Measurements from ENCODE around the gene AGAP3.
A peak's percentile ranks its signal among the peaks of the same experiment; 100 is the strongest.

Gene AGAP3

DNA sequence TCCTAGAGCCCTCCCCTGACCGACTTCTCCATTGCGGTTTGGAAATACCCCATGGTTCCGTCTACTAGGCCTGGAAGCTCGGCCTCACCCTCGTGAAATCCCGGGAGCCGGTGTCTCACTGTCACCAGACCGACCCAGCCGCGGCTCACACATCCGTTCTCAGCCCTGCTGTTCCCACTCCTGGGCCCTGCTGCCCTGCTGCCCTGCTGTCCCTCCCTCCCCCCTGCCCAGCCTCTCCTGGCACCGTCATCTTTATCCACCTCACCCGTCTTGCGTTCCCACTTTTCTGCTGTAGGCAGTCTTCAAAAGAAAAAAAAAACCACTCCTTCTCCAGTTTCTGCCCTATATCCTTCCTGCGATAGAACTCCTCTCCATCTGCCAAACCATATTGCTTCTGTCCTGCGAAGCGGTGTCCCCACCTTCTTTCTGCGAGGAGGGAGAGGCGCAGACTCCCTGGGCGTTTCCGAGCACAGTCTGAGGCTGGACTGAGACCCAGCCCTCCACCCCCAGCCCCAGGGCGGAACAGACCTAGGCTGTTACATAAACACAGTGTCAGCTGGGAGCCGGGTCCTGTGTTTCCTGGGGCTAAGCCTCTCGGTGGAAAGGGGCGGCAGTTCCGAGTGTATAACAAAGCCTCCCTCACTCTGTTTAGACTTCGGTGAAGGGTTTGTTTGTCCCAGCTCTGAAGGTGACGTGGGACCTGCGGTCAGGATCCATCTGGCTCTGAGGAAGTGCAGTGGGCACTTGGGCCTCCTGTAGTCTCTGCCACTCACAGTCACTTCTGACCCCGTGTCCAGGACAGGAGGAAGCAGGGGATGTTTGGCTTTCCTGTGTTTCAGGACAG is 2.8 kb downstream of the AGAP3 start:
- DNase-seq, result no peak

GRCh38 chr7:151089893-151090730 is 3.8 kb downstream of the AGAP3 start:
- DNase-seq, result no peak

- no peak for DNase-seq
Observed at GRCh38 chr7:151091003-151091402, 4.7 kb downstream of the AGAP3 start.

- DNase-seq, result no peak
Observed at GRCh38 chr7:151091431-151091830, 5.2 kb downstream of the AGAP3 start.

GRCh38 chr7:151091988-151092387 is 5.7 kb downstream of the AGAP3 start:
- DNase-seq, result no peak

- DNase-seq, result no peak
Observed at GRCh38 chr7:151093748-151094147, 7.5 kb downstream of the AGAP3 start.

DNA sequence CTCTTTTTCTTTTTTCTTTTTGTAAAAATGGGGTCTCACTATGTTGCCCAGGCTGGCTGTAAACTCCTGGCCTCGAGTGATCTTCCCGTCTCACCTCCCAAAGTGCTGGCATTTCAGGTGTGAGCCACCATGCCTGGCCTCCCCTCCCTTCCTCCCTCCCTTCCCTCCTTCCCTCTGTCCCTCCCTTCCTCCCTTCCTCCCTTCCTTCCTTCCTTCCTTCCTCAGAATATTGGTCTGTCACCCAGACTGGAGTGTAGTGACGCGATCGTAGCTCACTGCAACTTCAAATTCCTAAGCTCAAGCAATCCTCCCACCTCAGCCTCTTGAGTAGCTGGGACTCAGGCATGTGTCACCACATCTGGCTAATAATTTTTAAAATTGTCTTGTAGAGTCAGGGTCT is 8.4 kb downstream of the AGAP3 start:
- no peak for DNase-seq

- no peak for DNase-seq
Observed at GRCh38 chr7:151095123-151095797, 9.0 kb downstream of the AGAP3 start.

DNA sequence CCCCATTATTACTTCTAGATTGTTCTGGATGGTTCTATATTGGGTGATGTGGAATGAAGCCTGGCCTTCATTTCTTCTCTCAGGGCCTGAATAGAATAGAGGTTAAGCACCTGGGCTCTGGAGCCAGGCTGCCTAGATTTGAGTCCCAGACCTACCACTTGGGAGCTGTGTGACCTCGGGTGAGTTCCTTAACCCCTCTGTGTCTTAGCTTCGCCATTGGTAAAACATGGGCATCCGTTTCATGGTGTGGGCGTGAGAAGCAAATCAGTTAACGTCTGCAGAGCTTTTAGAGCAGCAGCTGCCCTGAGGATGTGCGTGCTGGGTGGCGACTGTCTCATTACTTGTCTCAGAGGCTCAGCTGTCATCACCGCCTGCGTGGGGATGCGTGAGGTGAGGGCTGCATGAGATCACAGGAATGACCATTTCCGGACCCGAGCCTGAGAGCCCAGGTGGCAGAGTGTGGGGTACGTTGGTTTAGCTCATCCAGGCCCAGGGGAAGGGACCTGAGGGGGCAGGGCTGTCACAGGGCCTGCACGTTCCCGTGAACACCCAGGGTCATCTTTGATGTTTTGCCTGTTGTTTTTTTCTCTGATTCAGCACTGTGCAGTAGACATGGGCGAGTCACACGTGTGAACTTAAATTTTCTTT is 9.7 kb downstream of the AGAP3 start:
- DNase-seq, result peak; percentile 55

GRCh38 chr7:151099486-151100211 is 13.4 kb downstream of the AGAP3 start:
- no peak for DNase-seq

DNA sequence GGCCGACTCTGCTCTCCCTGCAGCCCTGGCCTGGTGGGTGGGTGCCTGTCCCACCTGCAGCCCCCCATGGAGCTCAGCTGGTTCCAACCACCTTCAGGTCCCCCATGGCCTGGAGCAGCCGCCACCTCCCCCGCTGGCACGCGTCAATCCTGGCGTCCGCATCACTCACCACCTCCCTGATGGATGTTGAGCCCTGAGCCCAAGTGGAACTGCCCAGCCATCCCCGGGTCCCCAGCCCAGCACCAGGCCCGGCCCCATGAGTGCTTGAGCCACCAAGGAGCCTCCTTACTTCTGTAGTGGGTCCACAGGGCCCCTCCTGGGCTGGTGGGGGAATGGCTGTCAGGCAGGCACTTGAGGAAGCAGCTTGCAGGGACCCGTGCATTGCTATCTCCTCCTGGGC is 14.6 kb downstream of the AGAP3 start:
- no peak for DNase-seq

DNA sequence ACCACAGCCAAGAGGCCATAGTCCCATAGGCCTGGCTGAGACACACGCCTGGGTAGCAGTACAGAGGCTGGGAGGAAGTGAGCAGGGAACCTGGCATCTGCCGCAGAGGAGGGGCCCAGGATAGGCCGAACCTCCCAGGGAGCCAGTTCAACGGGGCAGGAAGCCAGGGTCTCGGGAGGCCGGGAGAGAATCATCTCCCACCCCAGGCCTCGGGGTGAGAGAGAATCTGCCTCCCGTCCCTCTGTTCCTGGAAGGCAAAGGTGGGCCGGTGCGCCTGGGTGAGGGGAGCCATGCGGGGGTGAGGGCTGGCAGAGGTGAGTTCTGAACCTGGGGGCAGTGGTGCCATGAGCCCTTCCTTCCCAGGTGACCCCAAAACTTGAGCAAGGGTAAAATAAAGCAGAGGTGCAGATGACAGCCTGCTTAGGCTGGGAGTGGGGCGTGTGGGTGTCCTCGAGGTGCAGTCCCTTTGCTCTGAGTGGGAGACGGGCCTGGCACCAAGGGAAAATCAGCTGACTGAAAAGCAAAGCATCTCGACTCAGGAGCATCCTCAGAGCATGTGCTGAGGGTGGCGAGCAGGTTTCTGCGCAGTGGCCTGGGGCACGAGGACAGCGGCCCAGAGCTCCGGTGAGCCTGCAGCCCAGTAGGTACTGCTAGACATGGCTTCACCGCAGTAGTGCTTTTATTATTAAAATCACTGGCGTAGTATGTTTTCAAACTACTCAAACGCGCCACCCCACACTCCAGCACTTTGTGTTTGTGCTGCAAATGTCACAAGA is 15.5 kb downstream of the AGAP3 start:
- DNase-seq, result no peak

DNA sequence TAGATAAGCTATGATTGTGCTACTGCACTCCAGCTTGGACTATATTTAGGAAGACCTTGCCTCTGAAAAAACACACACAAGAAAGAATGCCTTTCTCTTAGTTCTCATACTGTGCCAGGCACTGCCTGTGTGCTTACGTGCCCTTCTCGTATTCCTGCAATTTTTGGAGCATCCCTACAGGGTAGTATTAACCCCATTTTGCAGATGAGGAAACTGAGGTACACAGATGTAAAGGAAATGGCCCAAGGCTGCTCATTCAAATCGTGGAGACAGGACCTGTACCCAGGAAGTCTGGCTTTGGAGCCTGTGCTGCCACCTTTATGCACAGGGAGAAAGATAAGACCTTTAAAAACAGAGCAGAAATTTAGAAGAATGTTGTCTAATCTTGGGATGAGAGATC is 16.7 kb downstream of the AGAP3 start:
- no peak for DNase-seq

DNA sequence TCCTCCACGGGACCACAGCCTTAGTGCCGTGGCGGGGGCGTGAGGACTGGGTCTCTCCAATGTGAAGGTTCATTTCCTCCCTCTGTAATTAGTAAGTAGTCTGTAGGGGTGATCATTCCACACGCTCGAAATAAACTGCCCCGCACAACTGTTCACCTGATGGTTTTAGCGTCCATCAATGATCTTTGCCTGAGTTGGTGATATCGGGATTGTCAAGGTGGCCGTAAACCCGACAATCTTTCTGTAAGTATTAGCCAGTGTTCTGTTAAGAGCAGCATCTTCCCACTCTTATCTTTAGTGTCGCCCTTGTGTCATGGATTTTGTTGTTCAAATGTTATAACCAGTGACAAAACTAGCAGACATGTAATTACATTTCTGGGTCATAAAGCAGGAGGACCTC is 17.7 kb downstream of the AGAP3 start:
- DNase-seq, result no peak

GRCh38 chr7:151104411-151105235 is 18.3 kb downstream of the AGAP3 start:
- DNase-seq, result no peak

- no peak for DNase-seq
Observed at GRCh38 chr7:151107882-151108281, 21.6 kb downstream of the AGAP3 start.

DNA sequence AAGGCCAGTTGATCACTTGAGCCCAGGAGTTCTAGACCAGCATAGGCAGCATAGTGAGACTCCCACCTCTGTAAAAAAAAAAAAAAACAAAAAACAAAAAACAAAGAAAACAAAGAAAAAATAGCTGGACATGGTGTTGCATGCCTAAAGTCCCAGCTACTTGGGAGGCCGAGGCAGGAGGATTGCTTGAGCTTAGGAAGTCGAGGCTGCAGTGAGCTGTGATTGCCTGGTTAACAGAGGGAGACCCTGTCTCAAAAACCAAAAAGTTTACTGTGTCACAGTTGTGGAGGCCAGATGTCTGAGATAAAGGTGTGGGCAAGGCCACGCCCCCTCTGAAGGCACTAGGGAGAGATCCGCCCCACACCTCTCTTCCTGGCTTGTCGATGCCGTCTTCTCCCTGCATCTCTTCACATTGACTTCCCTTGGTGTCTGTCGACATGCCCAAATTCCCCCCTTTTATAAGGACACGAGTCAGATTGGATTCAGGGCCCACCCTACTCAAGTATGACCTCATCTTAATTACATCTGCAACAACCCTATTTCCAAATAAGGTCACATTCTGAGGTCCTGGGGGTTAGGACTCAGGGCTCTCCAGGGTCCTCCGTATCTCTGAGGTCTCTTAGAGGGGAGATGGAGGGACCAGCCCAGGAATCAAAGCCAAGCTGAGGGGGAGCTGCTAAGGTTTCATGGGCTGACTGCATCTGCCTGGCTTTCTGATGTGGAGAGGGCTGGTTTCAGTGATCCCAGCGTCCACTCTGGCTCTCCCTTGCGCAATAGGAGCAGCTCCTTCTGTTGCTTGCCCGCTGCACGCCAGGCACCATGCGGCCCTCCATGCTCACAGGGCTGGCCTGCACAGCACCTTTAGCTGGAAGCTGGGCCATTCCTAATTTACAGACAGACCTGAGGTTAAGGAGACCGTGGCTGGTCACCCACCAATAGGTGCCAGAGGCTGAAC is 23.1 kb downstream of the AGAP3 start:
- DNase-seq, result no peak

GRCh38 chr7:151110236-151110940 is 24.1 kb downstream of the AGAP3 start:
- DNase-seq, result no peak
